HAP-1 (cell line): ENCODE data around the gene CERS6.

Source experiments
- DNase-seq, 2 experiments: peaks; one replicate each; pipeline ENCODE4 v3.0.0-alpha.2; 2016 to 2020; ENCODE audit warnings: low spot score in 2 of 2
- H3K27me3 ChIP-seq: fragments of 250-450 bp; sonication (Bioruptor Pico); 2 replicates; pipeline ENCODE4 v1.5.1; 2020; ENCODE audit warnings: low read depth, mild to moderate bottlenecking, moderate library complexity
- H3K36me3 ChIP-seq: fragments of 250-450 bp; sonication (Bioruptor Pico); replicated peaks from 2 replicates; pipeline ENCODE4 v1.5.1; 2020; ENCODE audit warnings: mild to moderate bottlenecking
- H3K4me1 ChIP-seq: fragments of 250-450 bp; sonication (Bioruptor Pico); 2 replicates; pipeline ENCODE4 v1.5.1; 2020; ENCODE audit warnings: mild to moderate bottlenecking
- H3K4me3 ChIP-seq: fragments of 250-450 bp; sonication (Bioruptor Pico); 2 replicates; pipeline ENCODE4 v1.5.1; 2020; ENCODE audit warnings: mild to moderate bottlenecking, moderate library complexity
- H3K9me3 ChIP-seq: fragments of 250-450 bp; sonication (Bioruptor Pico); 2 replicates; pipeline ENCODE4 v1.5.1; 2020; ENCODE audit warnings: mild to moderate bottlenecking, moderate library complexity
- in situ Hi-C: fragments of 300-500 bp; cut with MboI; formaldehyde crosslinking; loops from 3 replicates; pipeline ENCODE4 v1.14.3; 2020; ENCODE audit warnings: low sequenced_read_pairs, inconsistent platforms, mixed read lengths

CERS6 gene

DNA sequence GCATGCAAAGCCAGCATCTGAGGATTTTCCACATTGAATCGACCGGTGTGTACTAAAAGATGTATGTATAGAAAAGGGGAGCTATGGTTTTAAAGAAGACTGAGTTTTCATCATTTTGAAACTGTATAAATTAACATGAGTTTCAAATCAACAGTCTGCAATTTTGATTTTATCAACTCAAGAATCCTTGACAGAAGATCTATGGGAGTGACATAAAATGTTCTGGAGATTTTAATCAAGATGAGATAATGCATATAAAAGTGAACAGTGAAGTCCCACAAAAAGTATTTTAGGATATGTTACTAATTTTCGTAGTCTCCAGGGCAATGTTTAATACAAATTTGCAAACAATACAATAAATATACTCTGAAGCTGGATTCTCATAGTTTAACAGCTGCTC, 24.0 kb upstream of the CERS6 start:
- in situ Hi-C loops = no loop called here
- Histone ChIP-seq H3K9me3 (no peaks in the 10 kb centered on the region), H3K4me3 (no peak overlapping the region), H3K4me1 (peaks cover 22% of the 10 kb centered on the region), H3K27me3 (no peaks in the 10 kb centered on the region), H3K36me3 (no peaks in the 10 kb centered on the region)
- no peak for DNase-seq

DNA sequence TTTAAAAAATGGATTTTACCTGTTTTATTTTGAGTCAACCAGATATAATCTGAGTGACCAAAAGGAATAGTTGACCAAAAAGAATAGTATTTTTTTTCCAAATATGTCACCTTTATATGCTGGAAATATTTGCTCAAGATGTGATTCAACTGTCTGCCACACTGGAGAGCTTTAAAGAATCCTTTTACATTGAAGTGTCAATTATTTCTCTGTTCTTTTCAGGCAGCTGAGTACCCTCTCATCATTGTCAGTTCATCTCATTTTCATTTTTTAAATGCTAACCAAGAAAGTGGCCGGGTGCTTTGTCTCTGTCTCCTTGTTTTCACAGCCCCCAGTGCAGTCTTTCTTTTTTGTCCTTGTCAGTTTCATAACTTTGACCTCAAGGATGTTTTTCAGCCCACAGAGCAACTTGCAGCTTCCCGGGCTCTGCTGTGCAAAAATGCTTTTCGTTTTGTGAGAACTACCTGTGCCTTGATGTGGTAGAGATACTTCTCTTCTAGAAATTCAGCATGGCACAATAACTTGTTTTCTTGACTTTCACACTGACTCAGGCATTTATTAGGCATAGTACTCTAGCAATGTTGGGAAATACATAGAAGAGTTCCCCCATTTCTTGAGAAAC, 23.4 kb upstream of the CERS6 start:
- H3K4me3 ChIP-seq = no peak overlapping the region
- H3K4me1 ChIP-seq = peaks cover 22% of the 10 kb centered on the region
- no peaks in the 10 kb centered on the region for H3K27me3 ChIP-seq
- H3K36me3 ChIP-seq = no peaks in the 10 kb centered on the region
- no peaks in the 10 kb centered on the region for H3K9me3 ChIP-seq
- peak in 1 of 2 experiments; percentile 8 for DNase-seq
- in situ Hi-C loops = no loop called here

DNA sequence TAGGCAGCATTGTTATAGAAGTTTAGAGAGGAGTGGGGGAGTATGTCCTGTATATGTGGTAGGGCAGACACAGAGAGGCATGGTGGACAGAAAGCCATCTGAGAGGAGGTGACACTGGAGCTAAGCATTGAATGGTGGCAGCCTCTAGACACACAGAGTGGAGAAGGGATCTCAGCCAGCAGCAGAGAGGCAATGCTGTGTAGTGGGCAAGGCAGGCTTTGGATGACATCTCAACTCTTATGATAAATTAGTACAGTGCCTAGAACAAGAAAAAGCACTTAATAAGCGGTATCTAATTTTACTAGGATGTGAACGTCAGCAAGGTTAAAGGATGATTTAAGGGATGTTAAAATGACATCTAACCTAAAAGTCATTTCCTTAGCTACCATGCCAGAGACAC, 22.5 kb upstream of the CERS6 start:
- Histone ChIP-seq H3K4me1 (peaks cover 22% of the 10 kb centered on the region), H3K4me3 (no peak overlapping the region), H3K9me3 (no peaks in the 10 kb centered on the region), H3K27me3 (no peaks in the 10 kb centered on the region), H3K36me3 (no peaks in the 10 kb centered on the region)
- DNase-seq = no peak
- in situ Hi-C loops = no loop called here

DNA sequence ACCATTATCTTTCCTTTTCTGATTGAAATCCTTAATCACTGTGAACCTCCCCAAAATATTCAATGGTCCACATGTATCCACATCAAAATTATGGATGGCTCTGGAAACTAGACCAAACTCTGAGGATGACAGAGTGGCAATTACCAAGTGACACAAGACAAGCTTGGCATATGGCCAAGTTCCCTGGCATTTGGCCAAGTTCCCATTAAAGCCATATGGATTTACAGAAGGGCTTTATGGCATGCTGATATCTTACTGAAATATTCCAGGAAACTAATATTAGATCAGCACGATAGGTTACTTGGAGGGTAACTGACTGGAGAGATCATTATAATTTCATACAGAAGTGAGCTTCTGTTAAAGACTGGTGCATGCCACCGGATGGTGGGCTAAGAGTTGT, 21.9 kb upstream of the CERS6 start:
- no peak overlapping the region for H3K4me3 ChIP-seq
- H3K36me3 ChIP-seq = no peaks in the 10 kb centered on the region
- in situ Hi-C loops = no loop called here
- peak in 1 of 2 experiments; percentile 55 for DNase-seq
- no peaks in the 10 kb centered on the region for H3K9me3 ChIP-seq
- H3K4me1 ChIP-seq = peaks cover 22% of the 10 kb centered on the region
- no peaks in the 10 kb centered on the region for H3K27me3 ChIP-seq

DNA sequence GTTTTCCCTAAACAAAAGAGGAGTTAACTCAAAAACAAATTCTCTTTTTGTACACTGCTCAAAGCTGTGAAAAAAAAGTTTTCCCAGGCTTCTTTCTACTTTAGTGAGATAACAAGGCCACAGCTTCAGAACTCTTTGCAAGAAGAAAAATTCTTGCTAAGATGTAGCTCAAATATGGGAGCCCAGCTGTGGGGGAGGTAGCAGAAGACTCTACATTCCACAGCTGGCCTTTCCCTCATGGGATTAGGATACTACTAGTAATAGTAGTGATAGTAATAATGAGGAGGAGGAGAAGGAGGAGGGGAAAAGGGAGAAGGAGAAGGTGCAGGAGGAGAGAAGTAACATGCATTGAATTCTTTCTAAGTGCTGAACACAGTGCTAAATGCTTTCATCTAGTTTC, 19.2 kb upstream of the CERS6 start:
- H3K27me3 ChIP-seq = no peaks in the 10 kb centered on the region
- H3K4me3 ChIP-seq = no peak overlapping the region
- H3K36me3 ChIP-seq = no peaks in the 10 kb centered on the region
- in situ Hi-C loops = no loop called here
- no peaks in the 10 kb centered on the region for H3K9me3 ChIP-seq
- no peak for DNase-seq
- H3K4me1 ChIP-seq = peaks cover 10% of the 10 kb centered on the region

DNA sequence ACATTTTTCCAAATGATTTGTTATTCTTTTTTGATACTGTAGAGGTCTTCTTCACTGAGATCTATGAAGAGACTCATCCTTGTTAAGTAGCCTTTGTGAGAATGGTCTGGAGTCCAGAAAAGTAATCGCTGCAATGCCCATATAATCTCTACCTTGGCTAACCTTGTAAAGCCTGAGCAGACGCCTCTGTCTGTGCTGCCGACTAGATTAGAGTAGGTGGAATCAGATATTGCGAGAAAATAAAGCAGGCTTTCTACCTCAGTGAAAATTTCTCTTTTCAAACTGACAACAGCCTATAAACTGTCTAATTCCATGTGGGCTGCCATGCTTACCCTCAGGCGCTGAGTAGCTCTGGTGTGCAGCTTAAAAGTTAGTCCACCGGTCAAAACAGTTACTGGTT, 17.5 kb upstream of the CERS6 start:
- Histone ChIP-seq H3K4me1 (no peaks in the 10 kb centered on the region), H3K4me3 (no peak overlapping the region), H3K27me3 (no peaks in the 10 kb centered on the region), H3K9me3 (no peaks in the 10 kb centered on the region), H3K36me3 (no peaks in the 10 kb centered on the region)
- in situ Hi-C loops = no loop called here
- DNase-seq = no peak

DNA sequence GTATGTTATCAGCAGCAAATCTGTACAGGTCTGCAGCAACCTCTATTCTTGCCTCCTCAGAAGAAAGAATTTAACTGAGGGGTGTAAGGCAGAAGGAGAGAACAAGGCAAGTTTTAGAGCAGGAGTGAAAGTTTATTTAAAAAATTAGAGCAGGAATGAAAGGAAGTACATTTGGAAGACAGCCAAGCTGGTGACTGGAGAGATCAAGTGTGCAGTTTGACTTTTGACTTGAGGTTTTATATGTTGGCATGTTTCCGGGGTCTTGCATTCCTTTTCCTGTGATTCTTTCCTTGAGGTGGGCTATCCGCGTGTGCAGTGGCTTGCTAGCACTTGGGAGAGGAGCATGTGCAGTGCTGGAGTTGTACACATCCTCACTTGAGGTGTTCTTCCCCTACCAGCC, 16.5 kb upstream of the CERS6 start:
- Histone ChIP-seq H3K4me3 (no peak overlapping the region), H3K27me3 (no peaks in the 10 kb centered on the region), H3K9me3 (no peaks in the 10 kb centered on the region), H3K36me3 (no peaks in the 10 kb centered on the region), H3K4me1 (no peaks in the 10 kb centered on the region)
- no peak for DNase-seq
- in situ Hi-C loops = no loop called here

DNA sequence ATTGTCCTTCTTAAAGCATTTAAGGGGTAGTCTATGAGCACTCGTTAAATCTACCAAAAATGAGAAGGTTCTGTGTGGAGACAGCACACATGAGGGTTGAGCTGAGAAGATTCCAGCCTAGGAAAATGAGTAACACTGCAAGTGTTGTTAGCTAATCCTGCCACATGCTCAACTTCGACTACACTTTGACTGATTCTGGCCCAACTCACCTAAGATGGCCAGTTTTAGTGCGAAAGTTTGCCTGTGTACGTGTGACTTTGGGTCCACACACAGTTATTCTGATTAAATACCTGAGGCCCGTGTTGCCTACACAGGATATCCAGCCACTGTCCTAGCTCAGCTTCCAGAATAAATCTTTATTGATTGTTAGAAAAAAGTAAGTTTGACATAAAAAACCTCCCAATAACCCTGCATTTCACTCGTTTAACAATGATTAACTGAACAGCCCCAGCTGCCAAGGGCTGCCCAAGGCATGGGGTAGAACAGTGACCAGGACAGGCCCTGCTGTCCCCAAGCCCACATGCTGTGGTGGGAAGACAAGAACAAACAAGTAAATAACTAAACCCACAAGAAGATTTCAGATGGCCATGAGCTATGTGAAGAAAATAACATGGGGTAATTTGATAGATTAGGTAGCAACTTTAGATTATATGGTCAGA, 14.7 kb upstream of the CERS6 start:
- in situ Hi-C loops = no loop called here
- DNase-seq = no peak
- H3K4me3 ChIP-seq = no peak overlapping the region

DNA sequence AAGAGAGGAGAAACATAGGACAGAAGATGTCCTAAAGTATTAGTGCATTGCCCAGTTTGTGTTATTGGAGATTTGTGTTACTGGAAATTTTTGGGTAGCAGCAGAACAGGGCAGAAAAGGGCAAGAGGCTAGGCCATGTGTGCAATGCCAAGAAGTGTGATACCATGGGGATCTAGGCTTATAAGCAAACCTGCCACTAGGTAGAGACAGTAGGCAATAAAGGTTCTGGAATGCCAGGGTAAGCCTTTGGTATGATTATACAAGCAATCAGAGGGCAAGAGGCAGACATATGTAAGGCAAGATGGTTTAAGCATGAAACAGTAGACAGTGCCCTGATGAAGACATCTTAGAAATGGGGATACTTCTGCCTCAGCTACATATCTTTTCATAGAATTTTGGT, 12.3 kb upstream of the CERS6 start:
- H3K36me3 ChIP-seq = no peaks in the 10 kb centered on the region
- no peaks in the 10 kb centered on the region for H3K4me1 ChIP-seq
- no peaks in the 10 kb centered on the region for H3K9me3 ChIP-seq
- H3K4me3 ChIP-seq = no peak overlapping the region
- in situ Hi-C loops = no loop called here
- no peak for DNase-seq
- H3K27me3 ChIP-seq = no peaks in the 10 kb centered on the region

More for the DNA sequence above, 14.7 kb upstream of the CERS6 start:
- no peaks in the 10 kb centered on the region for H3K4me1 ChIP-seq
- no peaks in the 10 kb centered on the region for H3K9me3 ChIP-seq
- no peaks in the 10 kb centered on the region for H3K27me3 ChIP-seq
- H3K36me3 ChIP-seq = no peaks in the 10 kb centered on the region

DNA sequence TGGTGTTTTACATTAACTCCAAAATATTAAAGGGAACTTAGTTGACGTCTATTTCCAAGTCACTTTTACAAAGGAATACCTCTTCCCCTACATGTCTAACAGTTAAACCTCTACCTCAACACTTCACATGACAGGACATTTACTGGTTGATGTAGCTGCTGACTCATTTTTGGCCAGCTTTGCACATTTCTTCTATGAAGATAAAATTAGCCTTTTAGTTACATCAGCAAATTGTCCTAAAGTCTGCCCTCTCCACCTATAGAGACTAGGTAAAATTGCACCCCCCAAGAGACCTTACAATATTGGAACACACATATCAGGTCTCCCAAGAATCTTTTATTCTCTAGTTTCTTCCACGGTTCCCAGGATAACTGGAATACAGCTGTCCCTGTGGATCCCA, 10.1 kb upstream of the CERS6 start:
- H3K4me1 ChIP-seq = no peaks in the 10 kb centered on the region
- H3K27me3 ChIP-seq = no peaks in the 10 kb centered on the region
- DNase-seq = no peak
- in situ Hi-C loops = no loop called here
- H3K9me3 ChIP-seq = no peaks in the 10 kb centered on the region
- no peak overlapping the region for H3K4me3 ChIP-seq
- no peaks in the 10 kb centered on the region for H3K36me3 ChIP-seq

DNA sequence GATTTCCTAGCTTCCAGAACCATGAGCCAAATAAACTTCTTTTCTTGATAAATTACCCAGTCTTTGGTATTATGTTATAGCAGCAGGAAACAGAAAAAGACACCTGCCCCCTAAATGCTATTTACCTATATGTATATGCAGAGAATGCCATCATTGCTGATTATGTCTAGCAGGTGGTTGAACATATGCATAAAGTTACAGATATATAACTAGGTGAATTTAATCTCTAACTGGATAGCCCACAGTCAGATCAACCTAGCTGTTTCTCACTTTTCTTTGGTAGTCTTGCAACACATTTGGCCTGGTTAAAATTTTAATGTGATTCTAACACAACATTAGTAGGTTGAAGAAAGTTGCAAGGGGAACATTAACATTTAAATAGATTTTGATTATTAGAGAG, 7.1 kb upstream of the CERS6 start:
- in situ Hi-C loops = no loop called here
- Histone ChIP-seq H3K27me3 (no peaks in the 10 kb centered on the region), H3K36me3 (no peaks in the 10 kb centered on the region), H3K4me3 (no peak overlapping the region), H3K4me1 (no peaks in the 10 kb centered on the region), H3K9me3 (no peaks in the 10 kb centered on the region)
- DNase-seq = no peak

DNA sequence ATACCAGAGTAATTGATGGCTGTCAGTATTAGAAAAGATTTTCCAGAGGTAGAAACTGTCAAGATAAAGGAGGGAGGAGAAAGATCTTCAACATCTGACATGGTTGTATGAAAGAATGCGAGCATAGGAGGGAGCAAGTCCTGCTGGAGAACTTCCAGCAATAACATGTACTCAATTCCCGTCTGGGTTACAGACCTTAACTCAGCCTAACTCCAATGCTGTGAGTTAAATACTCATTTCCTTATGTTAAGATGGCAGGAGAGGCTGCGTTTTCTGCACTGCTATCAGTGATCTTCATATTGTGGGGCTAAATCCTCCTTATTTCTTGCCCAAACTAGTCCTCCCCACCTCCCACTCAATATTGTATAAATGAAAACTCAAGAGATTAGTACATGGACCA, 6.7 kb upstream of the CERS6 start:
- Histone ChIP-seq H3K36me3 (no peaks in the 10 kb centered on the region), H3K4me3 (no peak overlapping the region), H3K4me1 (peaks cover 3% of the 10 kb centered on the region; the same call in 1 of the 2 replicates), H3K9me3 (no peaks in the 10 kb centered on the region), H3K27me3 (no peaks in the 10 kb centered on the region)
- in situ Hi-C loops = no loop called here
- no peak for DNase-seq

DNA sequence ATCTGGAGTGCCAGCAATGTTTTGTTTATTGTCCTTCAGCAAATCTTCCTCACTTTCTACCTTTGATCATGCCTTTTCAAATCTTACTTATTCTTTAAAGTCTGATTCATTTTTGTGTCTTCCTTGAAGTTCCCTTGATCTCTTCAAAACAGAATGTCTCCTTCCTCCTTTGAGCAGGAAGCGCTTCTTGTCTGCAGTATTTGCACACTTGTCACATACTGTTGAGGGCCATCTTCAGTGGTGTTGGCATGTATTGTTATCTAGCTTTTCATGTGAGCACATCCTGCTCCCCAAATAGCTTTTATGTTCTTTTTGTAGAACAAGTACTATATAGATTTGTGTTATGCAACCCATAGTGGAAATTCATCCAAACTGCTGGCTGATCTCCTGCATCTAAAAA, 5.9 kb upstream of the CERS6 start:
- no peak overlapping the region for H3K4me3 ChIP-seq
- peaks cover 3% of the 10 kb centered on the region; the same call in 1 of the 2 replicates for H3K4me1 ChIP-seq
- in situ Hi-C loops = no loop called here
- no peaks in the 10 kb centered on the region for H3K9me3 ChIP-seq
- DNase-seq = no peak
- H3K36me3 ChIP-seq = no peaks in the 10 kb centered on the region
- no peaks in the 10 kb centered on the region for H3K27me3 ChIP-seq

DNA sequence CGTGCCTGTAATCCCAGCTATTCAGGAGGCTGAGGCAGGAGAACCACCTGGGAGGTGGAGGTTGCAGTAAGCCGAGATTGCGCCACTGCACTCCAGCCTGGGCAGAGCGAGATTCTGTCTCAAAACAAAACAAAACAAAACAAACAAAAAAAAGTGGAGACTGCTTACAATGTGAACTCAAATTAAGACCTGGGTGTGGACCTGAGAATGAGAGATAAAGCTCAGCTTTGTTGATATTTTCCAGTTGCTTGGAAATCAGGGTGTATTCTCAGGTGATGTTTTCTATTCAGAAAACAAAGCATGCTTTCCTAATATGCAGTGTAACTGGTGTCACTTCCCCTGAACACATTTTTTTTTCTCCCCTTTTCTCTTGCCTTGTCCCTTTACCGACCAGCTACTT, 5.3 kb upstream of the CERS6 start:
- peaks cover 3% of the 10 kb centered on the region; the same call in 1 of the 2 replicates for H3K4me1 ChIP-seq
- H3K36me3 ChIP-seq = no peaks in the 10 kb centered on the region
- no peaks in the 10 kb centered on the region for H3K27me3 ChIP-seq
- no peak for DNase-seq
- in situ Hi-C loops = no loop called here
- no peaks in the 10 kb centered on the region for H3K9me3 ChIP-seq
- H3K4me3 ChIP-seq = no peak overlapping the region

DNA sequence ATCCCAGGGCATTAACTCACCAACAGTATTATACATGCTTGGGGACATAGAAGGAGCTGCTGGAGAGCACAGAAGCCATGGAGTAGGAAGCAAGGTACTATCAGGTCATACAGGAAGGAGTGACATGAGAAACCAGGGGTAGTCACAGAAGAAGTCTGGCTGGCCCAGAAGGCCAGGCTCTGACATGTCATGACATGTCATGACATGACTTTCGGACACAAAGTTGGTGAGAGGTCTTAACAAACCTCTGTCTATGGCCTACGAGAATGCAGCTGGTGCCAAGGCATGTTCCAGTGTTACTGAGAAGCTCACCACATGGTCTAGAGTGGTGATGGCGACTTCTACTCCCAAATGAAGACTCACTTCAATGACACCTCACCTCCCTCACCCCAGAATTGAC, 3.3 kb upstream of the CERS6 start:
- no peak for DNase-seq
- H3K4me3 ChIP-seq = no peak overlapping the region
- in situ Hi-C loops = no loop called here
- peaks cover 4% of the 10 kb centered on the region; the same call in 1 of the 2 replicates for H3K4me1 ChIP-seq
- no peaks in the 10 kb centered on the region for H3K9me3 ChIP-seq
- H3K27me3 ChIP-seq = no peaks in the 10 kb centered on the region
- no peaks in the 10 kb centered on the region for H3K36me3 ChIP-seq
